ENCODE results near the gene DGKG.

DNA sequence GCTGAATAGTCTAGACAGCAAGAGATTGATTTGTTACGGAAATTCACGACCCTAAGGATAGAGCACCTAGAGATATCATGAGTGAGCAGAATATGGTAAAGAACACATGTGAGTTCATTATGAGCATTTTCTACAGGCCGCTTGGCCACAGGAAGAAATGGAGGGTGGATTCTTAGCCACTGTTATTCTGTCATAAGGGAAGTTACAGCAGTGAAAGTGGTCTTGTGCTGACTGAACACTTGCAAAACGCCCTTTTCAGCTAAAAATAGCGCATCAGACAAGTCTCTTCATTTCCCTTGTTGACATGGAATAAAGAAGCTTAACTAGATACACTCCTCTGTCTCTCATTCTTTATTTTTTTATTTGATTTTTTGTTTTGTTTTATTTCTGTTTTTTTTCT, 19.8 kb downstream of the DGKG start:
- no peak for TF ChIP-seq EZH2 (IDR thresholded peaks at IDR 0.05)
- TF ChIP-seq, protein P1, sequence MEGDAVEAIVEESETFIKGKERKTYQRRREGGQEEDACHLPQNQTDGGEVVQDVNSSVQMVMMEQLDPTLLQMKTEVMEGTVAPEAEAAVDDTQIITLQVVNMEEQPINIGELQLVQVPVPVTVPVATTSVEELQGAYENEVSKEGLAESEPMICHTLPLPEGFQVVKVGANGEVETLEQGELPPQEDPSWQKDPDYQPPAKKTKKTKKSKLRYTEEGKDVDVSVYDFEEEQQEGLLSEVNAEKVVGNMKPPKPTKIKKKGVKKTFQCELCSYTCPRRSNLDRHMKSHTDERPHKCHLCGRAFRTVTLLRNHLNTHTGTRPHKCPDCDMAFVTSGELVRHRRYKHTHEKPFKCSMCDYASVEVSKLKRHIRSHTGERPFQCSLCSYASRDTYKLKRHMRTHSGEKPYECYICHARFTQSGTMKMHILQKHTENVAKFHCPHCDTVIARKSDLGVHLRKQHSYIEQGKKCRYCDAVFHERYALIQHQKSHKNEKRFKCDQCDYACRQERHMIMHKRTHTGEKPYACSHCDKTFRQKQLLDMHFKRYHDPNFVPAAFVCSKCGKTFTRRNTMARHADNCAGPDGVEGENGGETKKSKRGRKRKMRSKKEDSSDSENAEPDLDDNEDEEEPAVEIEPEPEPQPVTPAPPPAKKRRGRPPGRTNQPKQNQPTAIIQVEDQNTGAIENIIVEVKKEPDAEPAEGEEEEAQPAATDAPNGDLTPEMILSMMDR (IDR thresholded peaks at IDR 0.05) = no peak
- TF ChIP-seq EZH2phosphoT487 (IDR thresholded peaks at IDR 0.05) = no peak
